Effector memory CD8-positive, alpha-beta T cell (primary cell): ENCODE data around the gene EFCC1.

Source experiments
- ATAC-seq: fragments of 150-1000 bp; cut with Tn5 transposase; replicated peaks from 2 replicates; pipeline ENCODE4 v1.10.0; 2021; ENCODE audit warnings: mild to moderate bottlenecking, moderate library complexity
- DNase-seq, 3 experiments: peaks; one replicate each; pipeline ENCODE4 v3.0.0; 2021
- H3K27ac Mint-ChIP-seq, 2 donors: one replicate each; pipeline ENCODE4 v1.8.0; 2022; ENCODE audit warnings: mild to moderate bottlenecking in 2 of 2, mixed read lengths in 2 of 2, moderate library complexity in 2 of 2
- H3K27me3 Mint-ChIP-seq, 2 donors: one replicate each; pipeline ENCODE4 v1.8.0; 2022; ENCODE audit warnings: mixed read lengths in 2 of 2
- H3K36me3 Mint-ChIP-seq: one replicate; pipeline ENCODE4 v1.8.0; 2022; ENCODE audit warnings: mild to moderate bottlenecking, moderate library complexity, mixed read lengths; ENCODE audit not compliant: insufficient read depth
- H3K4me1 Mint-ChIP-seq, 2 donors: one replicate each; pipeline ENCODE4 v1.8.0; 2022; ENCODE audit warnings: low read depth in 2 of 2, mixed read lengths in 2 of 2
- H3K4me3 Mint-ChIP-seq, 2 donors: one replicate each; pipeline ENCODE4 v1.8.0; 2022; ENCODE audit warnings: mild to moderate bottlenecking in 2 of 2, mixed read lengths in 2 of 2, moderate library complexity in 2 of 2
- H3K9me3 Mint-ChIP-seq, 2 donors: one replicate each; pipeline ENCODE4 v1.8.0; 2022; ENCODE audit warnings: mixed read lengths in 2 of 2

The EFCC1 gene

GRCh38 chr3:129050556-129051295, 49.6 kb downstream of the EFCC1 start:
- H3K4me1 Mint-ChIP-seq, result peaks cover 6 to 9% of the 10 kb centered on the region in 2 donors
- H3K9me3 Mint-ChIP-seq, result no peaks in the 10 kb centered on the region
- H3K36me3 Mint-ChIP-seq, result peaks cover 4% of the 10 kb centered on the region
- DNase-seq, result no peak
- peak overlapping the region in 1 of 2 donors; percentile 16 for H3K27ac Mint-ChIP-seq
- no peaks in the 10 kb centered on the region for H3K27me3 Mint-ChIP-seq
- no peak overlapping the region for H3K4me3 Mint-ChIP-seq
- ATAC-seq, result no peak

GRCh38 chr3:129051871-129052340, 50.8 kb downstream of the EFCC1 start:
- Mint-ChIP-seq H3K27ac (no peak overlapping the region), H3K4me1 (peaks cover 6 to 9% of the 10 kb centered on the region in 2 donors), H3K4me3 (no peak overlapping the region), H3K27me3 (no peaks in the 10 kb centered on the region), H3K36me3 (peaks cover 4% of the 10 kb centered on the region), H3K9me3 (no peaks in the 10 kb centered on the region)
- ATAC-seq (no peak), DNase-seq (no peak)

DNA sequence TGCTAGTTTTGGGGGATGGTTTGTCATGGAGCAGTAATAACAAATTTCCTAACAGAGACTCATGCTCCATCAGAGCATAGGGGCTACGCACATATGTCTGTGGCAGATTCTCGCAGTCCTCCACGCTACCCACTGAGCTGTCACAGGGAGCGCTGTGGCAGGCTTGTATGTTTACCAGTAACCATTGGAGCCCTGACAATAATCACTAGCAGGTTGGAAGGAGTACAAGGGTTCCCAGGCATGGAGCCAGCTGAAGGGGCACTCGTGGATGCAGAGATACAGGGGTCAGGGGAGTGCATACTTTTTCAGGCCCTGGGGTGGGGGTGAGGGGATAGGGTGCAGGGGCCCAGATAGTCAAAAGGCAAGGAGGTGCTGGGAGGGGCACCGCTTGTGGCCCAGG, 51.6 kb downstream of the EFCC1 start:
- H3K9me3 Mint-ChIP-seq, result no peaks in the 10 kb centered on the region
- peaks cover 6 to 9% of the 10 kb centered on the region in 2 donors for H3K4me1 Mint-ChIP-seq
- no peak overlapping the region for H3K4me3 Mint-ChIP-seq
- DNase-seq (no peak), ATAC-seq (no peak)
- no peak overlapping the region for H3K27ac Mint-ChIP-seq
- no peaks in the 10 kb centered on the region for H3K27me3 Mint-ChIP-seq
- peaks cover 4% of the 10 kb centered on the region for H3K36me3 Mint-ChIP-seq

GRCh38 chr3:129054605-129055104, 53.6 kb downstream of the EFCC1 start:
- Mint-ChIP-seq H3K27me3 (no peaks in the 10 kb centered on the region), H3K4me3 (no peak overlapping the region), H3K4me1 (peaks cover 6 to 9% of the 10 kb centered on the region in 2 donors), H3K27ac (no peak overlapping the region), H3K36me3 (peaks cover 4% of the 10 kb centered on the region), H3K9me3 (no peaks in the 10 kb centered on the region)
- DNase-seq (no peak), ATAC-seq (no peak)

DNA sequence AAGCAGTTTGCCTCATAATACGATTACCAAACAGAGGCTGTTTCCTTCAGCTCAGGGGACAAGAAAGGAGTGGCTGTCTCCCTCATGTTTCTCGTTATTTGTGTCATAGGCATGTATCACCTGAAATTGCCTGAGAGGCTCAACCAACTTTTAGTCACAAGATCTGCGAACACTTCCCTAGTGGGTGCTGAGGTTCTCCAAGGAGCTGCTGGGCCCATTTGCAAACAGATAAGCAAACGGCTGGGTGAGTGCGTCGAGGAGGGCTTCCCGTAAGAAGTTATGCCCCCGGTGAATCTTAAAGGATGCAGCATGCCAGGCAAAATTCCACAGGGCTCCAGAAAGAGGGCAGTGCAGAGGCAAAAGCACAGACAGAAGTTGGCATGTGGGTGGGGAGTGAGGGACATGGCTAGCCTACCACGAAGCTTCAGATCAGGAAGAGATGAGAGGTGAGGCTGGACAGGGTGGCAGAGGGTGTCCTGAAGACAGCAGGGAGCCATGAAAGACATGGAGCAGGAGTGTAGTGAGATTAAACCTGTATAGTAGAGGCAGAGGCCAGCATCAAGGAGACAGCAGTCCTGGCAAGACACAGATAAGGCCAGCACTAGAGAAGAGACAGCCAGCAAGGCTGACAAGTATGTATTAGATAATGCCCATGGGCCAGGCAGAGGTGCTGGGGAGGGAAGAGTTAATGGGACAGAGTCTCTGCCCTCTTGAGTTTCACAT, 55.5 kb downstream of the EFCC1 start:
- DNase-seq (no peak), ATAC-seq (no peak)
- Mint-ChIP-seq H3K27ac (no peak overlapping the region), H3K4me1 (peaks cover 6 to 9% of the 10 kb centered on the region in 2 donors), H3K4me3 (no peak overlapping the region), H3K36me3 (peaks cover 4% of the 10 kb centered on the region), H3K9me3 (no peaks in the 10 kb centered on the region), H3K27me3 (no peaks in the 10 kb centered on the region)

DNA sequence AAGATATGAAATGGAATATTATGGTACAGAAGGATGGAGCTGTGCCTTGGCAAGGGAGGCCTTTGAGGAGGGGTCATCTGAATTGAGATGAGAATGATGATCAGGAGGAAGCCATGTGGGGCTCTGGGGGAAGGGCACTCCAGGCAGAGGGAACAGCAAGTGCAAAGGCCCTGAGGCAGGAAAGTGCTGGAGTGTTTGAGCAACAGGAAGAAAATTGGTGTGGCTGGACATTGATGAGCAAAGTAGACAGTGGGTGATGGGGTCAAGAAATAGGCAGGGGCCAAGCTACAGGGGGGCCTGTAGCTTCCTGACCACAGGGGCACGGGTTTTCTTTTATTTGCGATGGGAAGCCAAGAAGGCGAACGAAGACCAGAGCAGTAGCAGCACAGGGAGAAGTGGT, 56.1 kb downstream of the EFCC1 start:
- Mint-ChIP-seq H3K36me3 (peaks cover 4% of the 10 kb centered on the region), H3K4me3 (no peak overlapping the region), H3K27ac (no peak overlapping the region), H3K27me3 (no peaks in the 10 kb centered on the region), H3K4me1 (peaks cover 6 to 9% of the 10 kb centered on the region in 2 donors), H3K9me3 (no peaks in the 10 kb centered on the region)
- DNase-seq, result no peak
- ATAC-seq, result no peak

GRCh38 chr3:129058441-129059200, 57.5 kb downstream of the EFCC1 start:
- Mint-ChIP-seq H3K9me3 (no peaks in the 10 kb centered on the region), H3K4me1 (peaks cover 2 to 4% of the 10 kb centered on the region in 2 donors), H3K27me3 (peaks cover 0 to 6% of the 10 kb centered on the region in 2 donors), H3K36me3 (peaks cover 4% of the 10 kb centered on the region), H3K4me3 (no peak overlapping the region), H3K27ac (no peak overlapping the region)
- DNase-seq (no peak), ATAC-seq (peak; percentile 42)

GRCh38 chr3:129059311-129059958, 58.3 kb downstream of the EFCC1 start:
- no peak overlapping the region for H3K4me3 Mint-ChIP-seq
- no peak for ATAC-seq
- H3K27ac Mint-ChIP-seq, result no peak overlapping the region
- no peaks in the 10 kb centered on the region for H3K4me1 Mint-ChIP-seq
- H3K9me3 Mint-ChIP-seq, result no peaks in the 10 kb centered on the region
- peaks cover 0 to 6% of the 10 kb centered on the region in 2 donors for H3K27me3 Mint-ChIP-seq
- DNase-seq, result no peak
- H3K36me3 Mint-ChIP-seq, result peaks cover 3% of the 10 kb centered on the region

DNA sequence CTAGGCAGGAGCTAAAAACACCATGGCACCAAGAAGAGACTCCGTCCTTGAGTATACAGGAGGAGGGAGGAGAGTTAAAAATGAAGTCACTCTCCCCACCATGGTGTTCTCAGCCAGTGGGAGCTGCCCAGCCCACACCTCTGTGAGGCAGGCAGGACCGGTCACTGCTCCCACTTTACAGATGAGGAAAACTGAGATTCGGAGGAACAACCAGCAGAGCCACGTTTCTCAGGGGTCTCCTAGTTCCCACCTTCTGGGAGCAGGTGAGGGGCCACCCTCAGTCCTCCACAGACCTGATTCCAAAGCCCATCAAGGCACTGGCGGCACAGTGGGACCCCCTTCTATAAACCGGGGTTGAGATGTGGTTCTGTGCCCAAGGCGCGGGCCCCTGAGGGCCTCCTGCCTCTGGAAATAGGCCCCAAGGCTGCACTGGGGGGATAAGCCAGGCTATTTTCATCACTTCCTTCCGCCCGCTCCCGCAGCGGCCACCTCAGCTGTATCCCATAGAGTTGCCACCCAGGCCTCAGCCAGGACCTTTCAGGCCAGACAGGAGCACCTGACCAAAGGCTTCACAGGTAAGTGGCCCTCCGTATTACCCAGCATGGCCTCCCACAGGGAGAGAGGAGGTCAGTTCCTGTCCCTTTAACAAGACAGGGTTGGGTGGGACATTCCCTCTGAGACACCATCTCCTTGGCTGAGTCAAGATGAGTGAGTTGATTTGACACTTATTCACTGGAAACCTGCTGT, 59.3 kb downstream of the EFCC1 start, which contains the start of gene GP9:
TSS of gene GP9 (plus strand) at position 504 of the 747 bp plus-strand sequence. CDS start 961 bp downstream, outside the sequence.
- DNase-seq (no peak), ATAC-seq (no peak)
- no peak within 1 kb of the TSS for H3K27ac Mint-ChIP-seq
- H3K9me3 Mint-ChIP-seq, result no peaks in the 10 kb centered on the region
- peaks cover 0 to 1% of the 10 kb centered on the region in 2 donors for H3K4me1 Mint-ChIP-seq
- H3K36me3 Mint-ChIP-seq, result peaks cover 3% of the 10 kb centered on the region
- peaks cover 0 to 6% of the 10 kb centered on the region in 2 donors for H3K27me3 Mint-ChIP-seq
- no peak within 1 kb of the TSS for H3K4me3 Mint-ChIP-seq

DNA sequence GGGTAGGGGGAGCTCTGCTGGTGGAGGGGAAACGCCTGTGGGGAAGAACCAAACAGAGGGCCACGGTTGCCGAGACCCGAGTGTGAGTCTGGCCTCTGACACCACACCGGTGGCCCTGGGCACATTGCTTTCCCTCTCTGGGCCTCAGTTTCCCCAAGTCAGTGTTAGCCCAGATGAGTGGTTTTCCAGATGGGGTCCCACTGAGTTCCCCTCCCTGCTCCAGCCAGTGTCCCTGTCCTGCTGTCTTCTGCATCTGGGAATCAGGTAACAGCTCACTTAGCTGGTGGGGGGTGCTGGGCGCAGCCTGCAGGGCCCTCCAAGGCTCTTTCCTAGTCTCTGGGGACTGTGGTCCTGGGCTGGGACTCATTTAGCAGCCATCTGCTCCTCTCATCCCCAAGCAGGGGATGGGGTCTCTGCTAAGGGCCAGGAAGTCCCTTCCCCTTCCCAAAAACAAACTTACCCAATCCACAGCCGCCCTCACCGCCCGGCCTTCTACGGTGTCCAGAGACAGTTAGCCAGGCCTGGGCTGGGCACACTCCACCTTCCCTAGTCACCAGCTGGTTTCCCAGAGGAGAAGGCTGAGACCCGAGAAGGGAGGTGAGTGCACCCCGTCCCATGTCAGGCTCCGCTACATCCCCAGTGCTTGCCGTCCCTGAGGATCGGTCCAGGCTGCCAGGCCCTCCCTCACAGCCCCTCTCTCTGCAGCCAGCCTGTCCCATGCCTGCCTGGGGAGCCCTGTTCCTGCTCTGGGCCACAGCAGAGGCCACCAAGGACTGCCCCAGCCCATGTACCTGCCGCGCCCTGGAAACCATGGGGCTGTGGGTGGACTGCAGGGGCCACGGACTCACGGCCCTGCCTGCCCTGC, 60.2 kb downstream of the EFCC1 start:
- peaks cover 0 to 3% of the 10 kb centered on the region in 2 donors for H3K4me1 Mint-ChIP-seq
- H3K36me3 Mint-ChIP-seq, result peaks cover 3% of the 10 kb centered on the region
- no peak overlapping the region for H3K27ac Mint-ChIP-seq
- no peak overlapping the region for H3K4me3 Mint-ChIP-seq
- no peaks in the 10 kb centered on the region for H3K9me3 Mint-ChIP-seq
- DNase-seq (no peak), ATAC-seq (no peak)
- peaks cover 0 to 6% of the 10 kb centered on the region in 2 donors for H3K27me3 Mint-ChIP-seq

- no peak for DNase-seq
- peaks cover 3% of the 10 kb centered on the region for H3K36me3 Mint-ChIP-seq
- no peak overlapping the region for H3K4me3 Mint-ChIP-seq
- H3K27me3 Mint-ChIP-seq, result peaks cover 0 to 11% of the 10 kb centered on the region in 2 donors
- peak overlapping the region in 1 of 2 donors; percentile 4 for H3K27ac Mint-ChIP-seq
- H3K4me1 Mint-ChIP-seq, result peaks cover 0 to 3% of the 10 kb centered on the region in 2 donors
- H3K9me3 Mint-ChIP-seq, result no peaks in the 10 kb centered on the region
- no peak for ATAC-seq
Observed at GRCh38 chr3:129061888-129062834, 61.1 kb downstream of the EFCC1 start.
